CD4-positive, alpha-beta T cell treated with Interleukin-15 for 4 hours (primary cell): ENCODE data around the gene EPSTI1.
"Not testable (repeated sequence)": the region's sequence is repeated elsewhere in the genome, so short reads cannot be mapped to it uniquely, and the experiment has no call there.

Source experiments
- DNase-seq: peaks from one replicate; pipeline ENCODE4 v3.0.0-alpha.2; 2020; ENCODE audit warnings: low spot score

Gene EPSTI1

GRCh38 chr13:42894765-42895243 is 97.2 kb downstream of the EPSTI1 start:
- no peak for DNase-seq

DNA sequence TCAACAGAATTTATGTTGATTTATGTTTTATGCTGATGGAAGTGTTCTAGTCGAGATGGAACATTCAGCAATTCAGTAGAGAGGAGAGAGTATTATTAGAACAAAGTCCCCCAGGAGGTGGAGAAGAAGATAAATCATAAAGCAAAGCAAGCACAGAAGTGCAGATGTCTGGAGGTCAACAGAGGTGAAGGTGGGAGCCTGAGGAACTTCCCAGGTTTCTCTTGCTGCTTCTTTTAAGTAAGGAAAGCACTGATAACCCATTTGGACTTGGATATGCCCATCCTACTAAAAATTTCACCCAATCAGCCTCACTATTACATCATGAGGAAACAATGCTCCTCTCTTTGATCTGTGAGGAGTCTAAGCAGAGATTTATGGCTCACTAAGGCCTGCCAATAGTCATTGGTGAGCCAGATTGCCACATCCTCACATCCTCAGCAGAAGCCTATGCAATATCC is 98.8 kb downstream of the EPSTI1 start:
- DNase-seq = no peak

DNA sequence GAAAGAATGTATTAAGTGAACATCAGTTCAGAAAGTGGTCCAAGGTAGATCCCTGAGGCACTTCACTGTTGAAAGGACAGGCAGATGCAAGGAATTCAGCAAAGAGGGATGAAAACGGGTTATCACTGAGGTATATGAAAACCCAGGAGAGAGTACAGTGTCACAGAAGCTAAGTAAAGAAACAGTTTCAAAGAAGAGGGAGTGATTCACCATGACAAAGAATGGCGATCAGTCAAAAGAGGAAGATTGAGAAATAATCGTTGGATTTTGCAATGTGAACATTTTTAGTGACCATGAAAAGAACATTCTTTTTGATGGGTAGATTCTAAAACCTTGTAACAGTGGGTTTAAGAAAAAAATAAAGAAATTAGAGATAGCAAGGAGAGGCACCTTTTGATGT is 99.3 kb downstream of the EPSTI1 start:
- no peak for DNase-seq

GRCh38 chr13:42891591-42891990 is 100.5 kb downstream of the EPSTI1 start:
- no peak for DNase-seq

DNA sequence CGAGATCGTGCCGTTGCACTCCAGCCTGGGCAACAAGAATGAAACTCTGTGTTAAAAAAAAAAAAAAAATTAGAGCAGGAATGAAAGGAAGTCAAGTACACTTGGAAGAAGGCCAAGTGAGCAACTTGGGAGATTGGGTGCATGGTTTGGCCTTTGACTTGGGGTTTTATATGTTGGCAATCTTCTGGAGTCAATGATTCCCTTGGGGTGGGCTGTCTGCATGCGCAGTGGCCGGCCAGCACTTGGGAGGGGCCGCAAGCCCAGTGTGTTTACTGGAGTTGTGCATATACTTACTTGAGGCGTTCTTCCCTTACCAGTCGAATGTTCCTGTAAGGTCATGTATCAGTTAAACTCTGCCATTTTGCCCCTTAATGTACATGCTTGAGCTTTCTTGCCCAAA is 106.7 kb downstream of the EPSTI1 start:
- DNase-seq = no peak

DNA sequence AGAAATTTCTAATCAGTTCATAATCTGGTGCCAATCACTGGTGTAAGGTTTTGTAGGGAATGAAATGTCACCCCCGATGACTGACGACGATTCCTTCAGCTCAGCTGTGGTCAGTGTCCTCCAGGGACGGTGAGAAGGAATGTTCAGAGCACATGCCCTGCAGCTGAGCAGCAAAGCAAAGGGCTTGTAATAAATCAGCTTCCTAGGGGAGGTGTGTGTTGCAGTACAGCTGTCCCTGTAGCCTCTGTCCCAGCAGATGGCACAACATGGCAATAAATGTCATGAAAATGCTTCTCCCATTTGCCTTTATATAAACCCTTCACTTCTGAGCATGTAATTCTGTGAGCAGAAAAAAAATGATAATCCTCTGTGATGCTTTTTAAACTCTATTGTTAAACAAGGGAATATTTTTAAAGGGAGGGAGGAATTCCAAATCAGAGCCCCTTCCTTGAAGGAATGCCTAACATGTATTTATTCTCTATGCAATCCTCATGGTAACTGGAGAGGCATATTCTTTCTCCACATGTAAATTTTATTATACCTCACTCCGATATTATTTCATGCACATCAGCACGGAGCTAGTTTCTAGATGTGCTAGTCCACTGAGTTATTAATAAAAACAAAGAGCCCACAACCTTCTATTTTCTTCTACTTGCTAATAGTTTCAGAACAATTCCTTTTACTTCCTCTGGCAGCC is 108.1 kb downstream of the EPSTI1 start:
- no peak for DNase-seq

- no peak for DNase-seq
These were observed 108.9 kb downstream of the EPSTI1 start for GRCh38 chr13:42883142-42883541.

DNA sequence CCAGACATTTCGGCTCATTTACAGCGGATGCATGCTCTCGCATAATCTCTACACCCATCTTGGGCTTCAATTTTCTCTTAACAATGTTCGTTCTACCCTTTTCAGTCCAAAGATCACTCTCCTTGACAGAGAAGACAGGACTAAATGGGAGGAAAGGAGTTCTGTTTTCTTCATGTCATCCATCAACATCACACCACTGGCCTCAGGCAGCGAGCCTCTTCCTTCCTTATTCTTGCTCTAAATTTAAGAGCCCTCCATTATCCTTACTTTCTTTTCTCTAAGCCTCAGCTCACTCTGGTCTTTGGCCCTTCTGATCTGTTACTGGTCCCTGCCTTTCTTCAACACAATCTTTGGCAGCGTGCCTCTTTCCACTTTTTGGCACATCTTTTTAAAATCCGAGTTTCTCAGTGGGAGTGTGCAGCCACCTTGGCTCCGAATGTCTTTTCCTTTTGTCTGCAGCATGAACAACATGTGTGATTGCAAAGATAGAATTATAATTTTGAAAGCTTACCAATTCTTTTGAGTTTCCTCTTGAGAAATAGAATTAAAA is 111.9 kb downstream of the EPSTI1 start:
- DNase-seq = no peak

- no peak for DNase-seq
These were observed 113.3 kb downstream of the EPSTI1 start for GRCh38 chr13:42878721-42879120.

- DNase-seq = no peak
These were observed 115.0 kb downstream of the EPSTI1 start for GRCh38 chr13:42876887-42877545.

- DNase-seq = no peak
These were observed 115.7 kb downstream of the EPSTI1 start for GRCh38 chr13:42876270-42876714.

GRCh38 chr13:42875475-42876269 is 116.4 kb downstream of the EPSTI1 start:
- no peak for DNase-seq

- DNase-seq = no peak
These were observed 117.8 kb downstream of the EPSTI1 start for GRCh38 chr13:42874221-42874620.

GRCh38 chr13:42873081-42873480 is 119.0 kb downstream of the EPSTI1 start:
- DNase-seq = no peak

DNA sequence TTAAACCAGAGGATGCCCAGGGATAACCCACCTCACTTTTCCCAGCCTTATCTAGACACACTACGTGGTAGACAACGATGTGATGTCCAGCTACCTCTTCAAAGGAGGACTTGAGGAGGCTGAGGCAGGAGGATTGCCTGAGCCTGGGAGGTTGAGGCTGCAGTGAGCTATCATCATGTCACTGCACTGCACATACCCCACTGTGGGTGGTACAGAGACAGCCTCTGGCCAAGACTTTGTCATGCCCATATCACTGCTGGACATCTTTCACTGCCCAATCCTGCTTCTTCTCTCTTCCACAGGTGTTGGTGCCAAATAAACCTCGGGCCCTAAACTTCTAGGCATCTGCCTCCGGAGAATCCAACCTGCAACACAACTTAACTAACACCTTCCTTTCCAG is 124.8 kb downstream of the EPSTI1 start:
- no peak for DNase-seq

GRCh38 chr13:42865768-42866102 is 126.3 kb downstream of the EPSTI1 start:
- DNase-seq = no peak

- no peak for DNase-seq
These were observed 126.9 kb downstream of the EPSTI1 start for GRCh38 chr13:42864952-42865767.

DNA sequence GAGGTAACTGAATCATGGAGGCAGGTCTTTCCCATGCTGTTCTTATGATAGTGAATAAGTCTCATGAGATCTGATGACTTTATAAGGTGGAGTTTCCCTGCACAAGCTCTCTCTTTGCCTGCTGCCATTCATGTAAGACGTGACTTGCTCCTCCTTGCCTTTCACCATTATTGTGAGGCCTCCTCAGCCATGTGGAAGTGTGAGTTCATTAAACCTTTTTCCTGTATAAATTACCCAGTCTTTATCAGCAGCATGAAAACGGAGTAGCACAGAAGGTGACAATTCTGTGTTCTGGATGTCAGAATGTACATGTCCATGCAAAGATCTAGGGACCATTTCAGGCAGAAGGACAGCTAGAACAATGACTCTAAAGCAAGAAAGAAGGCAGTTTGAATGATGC is 129.7 kb downstream of the EPSTI1 start:
- DNase-seq = not testable (repeated sequence)

DNA sequence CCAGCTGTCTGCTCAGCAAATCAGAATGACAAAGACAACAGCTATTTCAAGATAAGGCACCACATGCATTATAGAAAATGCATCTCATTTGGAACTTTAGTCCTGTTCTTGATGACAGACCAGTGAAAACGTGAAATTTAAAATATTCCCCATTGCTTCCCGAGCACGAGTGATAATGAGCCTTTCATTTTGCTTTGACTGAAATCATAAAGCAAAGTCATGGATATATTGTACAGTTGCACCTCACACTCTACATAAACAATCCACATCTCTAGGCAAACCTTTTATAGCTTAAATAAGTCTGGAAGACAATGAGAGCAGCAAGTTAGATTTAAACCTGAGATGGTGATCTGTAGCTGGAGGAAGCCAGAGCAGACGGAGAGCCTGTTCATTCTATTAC is 131.6 kb downstream of the EPSTI1 start:
- no peak for DNase-seq

DNA sequence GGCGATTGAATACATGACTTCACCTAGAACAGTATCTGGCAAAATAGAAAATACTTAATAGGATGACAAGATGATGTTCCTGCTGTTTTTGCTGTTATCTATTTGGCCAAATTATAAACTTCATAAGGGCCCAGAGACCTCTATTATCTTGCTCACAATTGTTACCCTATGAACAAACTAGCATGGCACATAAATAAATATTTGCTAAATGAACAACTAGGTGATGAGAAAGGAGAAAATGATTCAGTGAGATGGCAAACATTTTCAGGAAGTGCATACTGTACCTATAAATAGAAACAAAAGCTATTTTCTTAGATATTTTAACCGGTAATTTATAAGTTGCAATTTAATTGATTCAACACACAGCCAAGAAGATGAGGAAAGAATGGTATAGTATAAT is 132.3 kb downstream of the EPSTI1 start:
- no peak for DNase-seq

- DNase-seq = no peak
These were observed 136.6 kb downstream of the EPSTI1 start for GRCh38 chr13:42855410-42855809.

DNA sequence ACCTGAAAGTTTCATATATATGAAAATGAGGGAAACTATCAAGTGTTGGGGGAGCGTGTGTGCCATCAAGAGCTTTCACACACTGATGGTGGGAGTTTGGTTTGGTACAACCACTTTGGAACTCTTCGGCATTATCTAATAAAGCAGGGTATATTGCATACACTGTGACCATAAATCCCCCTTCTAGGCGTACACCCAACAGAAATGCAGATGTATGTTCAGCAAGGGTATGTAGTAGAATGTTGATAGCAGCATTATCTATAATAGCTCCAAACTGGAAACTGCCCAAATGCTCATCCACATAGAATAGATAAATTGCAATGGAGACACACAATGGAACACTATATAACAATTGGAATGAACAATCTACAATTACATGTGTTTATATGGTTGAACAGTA is 139.9 kb downstream of the EPSTI1 start:
- DNase-seq = no peak
